ENCODE results near the gene AMOTL1. TPM values are rescaled to one million over a fixed set of nuclear protein-coding genes. Genes with fewer than 3 reads are reported as not detected.
"Not testable (repeated sequence)": the region's sequence is repeated elsewhere in the genome, so short reads cannot be mapped to it uniquely, and the experiment has no call there.

AMOTL1 gene
- total RNA-seq, 4 donors from 2014 or later, result 47.2 to 91.6 (median 66.9) TPM

GRCh38 chr11:94912806-94913205 lies 144.7 kb downstream of the AMOTL1 start:
- WGBS, 2 donors, result 91 to 98% methylated on average over 8 of the region's 9 CpGs
- H3K36me3 ChIP-seq, result no peaks in the 10 kb centered on the region
- H3K27me3 ChIP-seq, result no peaks in the 10 kb centered on the region
- intact Hi-C loops (cut with DNase I), result no loop called here
- H3K4me3 ChIP-seq, result no peak overlapping the region
- TF ChIP-seq CTCF (IDR thresholded peaks at IDR 0.05), result no peak
- no peak for TF ChIP-seq POLR2A (IDR thresholded peaks at IDR 0.05)
- no peaks in the 10 kb centered on the region for H3K4me1 ChIP-seq
- no peak for DNase-seq
- H3K9me3 ChIP-seq, result no peaks in the 10 kb centered on the region
- no peak overlapping the region for H3K27ac ChIP-seq

- H3K4me1 ChIP-seq; DNase-seq; H3K4me3 ChIP-seq; H3K9me3 ChIP-seq; H3K27ac ChIP-seq; intact Hi-C loops (cut with DNase I); H3K36me3 ChIP-seq; H3K27me3 ChIP-seq: not testable (repeated sequence)
- WGBS, 2 donors, result 90 to 95% methylated on average over 2 of the region's 2 CpGs
Measured at GRCh38 chr11:94913718-94914394, 145.7 kb downstream of the AMOTL1 start.

GRCh38 chr11:94920311-94920710 lies 152.2 kb downstream of the AMOTL1 start:
- Histone ChIP-seq H3K4me1 (peaks cover 0 to 19% (median 9%) of the 10 kb centered on the region in 3 donors), H3K27me3 (no peaks in the 10 kb centered on the region), H3K27ac (no peak overlapping the region), H3K9me3 (no peaks in the 10 kb centered on the region), H3K4me3 (no peak overlapping the region), H3K36me3 (no peaks in the 10 kb centered on the region)
- DNase-seq, result no peak
- TF ChIP-seq POLR2A (IDR thresholded peaks at IDR 0.05), result no peak
- no peak for TF ChIP-seq CTCF (IDR thresholded peaks at IDR 0.05)
- intact Hi-C loops (cut with DNase I), result no loop called here

GRCh38 chr11:94922321-94923003 lies 154.3 kb downstream of the AMOTL1 start:
- H3K4me3 ChIP-seq, result no peak overlapping the region
- H3K27me3 ChIP-seq, result no peaks in the 10 kb centered on the region
- peaks cover 4 to 38% (median 22%) of the 10 kb centered on the region in 3 donors for H3K4me1 ChIP-seq
- H3K9me3 ChIP-seq, result no peaks in the 10 kb centered on the region
- H3K27ac ChIP-seq, result no peak overlapping the region
- WGBS, 2 donors, result 71 to 86% methylated on average over 5 of the region's 5 CpGs
- no peak for DNase-seq
- no peaks in the 10 kb centered on the region for H3K36me3 ChIP-seq
- intact Hi-C loops (cut with DNase I), result no loop called here
- TF ChIP-seq POLR2A (IDR thresholded peaks at IDR 0.05) (no peak), CTCF (IDR thresholded peaks at IDR 0.05) (no peak)

GRCh38 chr11:94923004-94923334 lies 154.8 kb downstream of the AMOTL1 start:
- H3K27me3 ChIP-seq, result no peaks in the 10 kb centered on the region
- H3K4me1 ChIP-seq, result peaks cover 4 to 43% (median 27%) of the 10 kb centered on the region in 3 donors
- H3K9me3 ChIP-seq, result no peaks in the 10 kb centered on the region
- no peak for DNase-seq
- intact Hi-C loops (cut with DNase I), result no loop called here
- TF ChIP-seq CTCF (IDR thresholded peaks at IDR 0.05), result no peak
- TF ChIP-seq POLR2A (IDR thresholded peaks at IDR 0.05), result no peak
- no peaks in the 10 kb centered on the region for H3K36me3 ChIP-seq
- no peak overlapping the region for H3K4me3 ChIP-seq
- no peak overlapping the region for H3K27ac ChIP-seq
- 80 to 100% methylated on average over 1 of the region's 2 CpGs for WGBS, 2 donors

Measured in esophagus squamous epithelium (tissue), 5 donors.